ENCODE results near the gene YAF2. TPM values are rescaled to one million over a fixed set of nuclear protein-coding genes. Genes with fewer than 3 reads are reported as not detected.

YAF2 gene
- total RNA-seq, 4 donors from 2014 or later = 12.5 to 26.5 (median 13.4) TPM

DNA sequence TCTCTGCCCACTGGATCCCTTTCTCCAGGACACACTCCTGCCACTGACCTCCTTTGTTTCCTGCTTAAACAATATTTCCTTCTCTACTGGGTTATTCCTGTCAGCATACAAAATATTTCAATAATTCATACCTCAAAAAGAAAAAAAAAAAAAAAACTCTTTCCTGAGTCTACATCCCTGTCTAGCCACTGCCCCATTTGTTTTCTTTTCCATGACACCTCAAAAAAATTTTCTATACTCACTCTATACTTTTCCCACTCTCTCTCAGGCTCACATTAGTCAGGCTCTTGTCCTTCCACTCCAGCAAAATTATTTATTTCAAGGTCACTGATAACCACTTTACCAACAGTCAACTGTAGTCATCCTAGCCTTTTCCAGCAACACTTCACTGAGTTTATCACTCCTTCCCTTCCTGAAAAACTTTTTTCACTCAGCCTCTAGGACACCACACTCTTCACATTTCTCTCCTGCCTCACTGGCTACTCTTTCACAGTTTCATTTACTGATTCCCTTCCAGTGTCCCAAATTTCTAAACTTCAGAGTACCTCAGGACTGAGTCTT is 64.0 kb downstream of the YAF2 start:
- no peak overlapping the region for H3K4me3 ChIP-seq
- no peak overlapping the region for H3K27ac ChIP-seq
- no peaks in the 10 kb centered on the region for H3K27me3 ChIP-seq
- no peak for DNase-seq (ENCODE audit: low spot score in 2 of 2)
- TF ChIP-seq, protein P1, sequence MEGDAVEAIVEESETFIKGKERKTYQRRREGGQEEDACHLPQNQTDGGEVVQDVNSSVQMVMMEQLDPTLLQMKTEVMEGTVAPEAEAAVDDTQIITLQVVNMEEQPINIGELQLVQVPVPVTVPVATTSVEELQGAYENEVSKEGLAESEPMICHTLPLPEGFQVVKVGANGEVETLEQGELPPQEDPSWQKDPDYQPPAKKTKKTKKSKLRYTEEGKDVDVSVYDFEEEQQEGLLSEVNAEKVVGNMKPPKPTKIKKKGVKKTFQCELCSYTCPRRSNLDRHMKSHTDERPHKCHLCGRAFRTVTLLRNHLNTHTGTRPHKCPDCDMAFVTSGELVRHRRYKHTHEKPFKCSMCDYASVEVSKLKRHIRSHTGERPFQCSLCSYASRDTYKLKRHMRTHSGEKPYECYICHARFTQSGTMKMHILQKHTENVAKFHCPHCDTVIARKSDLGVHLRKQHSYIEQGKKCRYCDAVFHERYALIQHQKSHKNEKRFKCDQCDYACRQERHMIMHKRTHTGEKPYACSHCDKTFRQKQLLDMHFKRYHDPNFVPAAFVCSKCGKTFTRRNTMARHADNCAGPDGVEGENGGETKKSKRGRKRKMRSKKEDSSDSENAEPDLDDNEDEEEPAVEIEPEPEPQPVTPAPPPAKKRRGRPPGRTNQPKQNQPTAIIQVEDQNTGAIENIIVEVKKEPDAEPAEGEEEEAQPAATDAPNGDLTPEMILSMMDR (IDR thresholded peaks at IDR 0.05) = no peak
- TF ChIP-seq POLR2A (IDR thresholded peaks at IDR 0.05) = no peak
- TF ChIP-seq EP300 (IDR thresholded peaks at IDR 0.05) = no peak
- H3K36me3 ChIP-seq = peaks cover 12% of the 10 kb centered on the region
- H3K4me1 ChIP-seq = no peaks in the 10 kb centered on the region
- no peaks in the 10 kb centered on the region for H3K9me3 ChIP-seq

DNA sequence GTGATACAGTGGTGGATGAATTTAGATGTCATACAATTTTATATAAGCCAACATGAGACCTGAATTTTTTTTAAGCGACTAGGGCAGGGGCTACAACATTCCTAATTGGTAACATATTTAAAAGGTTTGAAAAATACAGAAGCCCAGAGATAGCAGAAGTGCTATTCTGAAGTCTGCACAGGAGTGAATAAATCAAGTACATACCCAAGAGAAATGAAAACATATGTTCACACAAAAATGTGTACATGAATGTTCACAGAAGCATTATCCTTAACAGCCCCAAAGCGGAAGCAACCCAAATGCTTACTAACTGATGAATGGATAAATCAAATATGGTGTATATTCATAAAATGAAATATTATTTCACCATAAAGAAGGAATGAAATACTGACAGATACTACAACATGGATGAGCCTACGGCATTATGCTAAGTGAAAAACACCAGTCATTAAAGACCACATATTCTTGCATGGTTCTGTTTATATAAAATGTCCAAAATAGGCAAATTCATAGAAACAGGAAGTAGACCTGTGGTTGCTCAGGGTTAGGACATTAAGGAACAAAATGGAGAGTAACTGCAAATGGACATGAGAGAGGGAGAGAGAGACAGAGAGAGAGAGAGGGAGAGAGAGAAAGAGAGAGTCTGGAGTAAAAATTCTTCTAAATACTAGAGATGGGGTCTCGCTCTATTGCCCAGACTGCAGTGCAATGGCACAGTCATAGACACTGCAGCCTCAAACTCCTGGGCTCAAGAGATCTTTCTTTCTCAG is 65.4 kb downstream of the YAF2 start:
- Histone ChIP-seq H3K9me3 (no peaks in the 10 kb centered on the region), H3K4me1 (no peaks in the 10 kb centered on the region), H3K4me3 (no peak overlapping the region), H3K36me3 (peaks cover 12% of the 10 kb centered on the region), H3K27ac (no peak overlapping the region), H3K27me3 (no peaks in the 10 kb centered on the region)
- no peak for DNase-seq (ENCODE audit: low spot score in 2 of 2)
- TF ChIP-seq, protein P1 (IDR thresholded peaks at IDR 0.05) = no peak
- no peak for TF ChIP-seq POLR2A (IDR thresholded peaks at IDR 0.05)
- no peak for TF ChIP-seq POLR2AphosphoS5 (IDR thresholded peaks at IDR 0.05)
- no peak for TF ChIP-seq EP300 (IDR thresholded peaks at IDR 0.05)
- WGBS = 93% methylated on average over 4 of the region's 4 CpGs

DNA sequence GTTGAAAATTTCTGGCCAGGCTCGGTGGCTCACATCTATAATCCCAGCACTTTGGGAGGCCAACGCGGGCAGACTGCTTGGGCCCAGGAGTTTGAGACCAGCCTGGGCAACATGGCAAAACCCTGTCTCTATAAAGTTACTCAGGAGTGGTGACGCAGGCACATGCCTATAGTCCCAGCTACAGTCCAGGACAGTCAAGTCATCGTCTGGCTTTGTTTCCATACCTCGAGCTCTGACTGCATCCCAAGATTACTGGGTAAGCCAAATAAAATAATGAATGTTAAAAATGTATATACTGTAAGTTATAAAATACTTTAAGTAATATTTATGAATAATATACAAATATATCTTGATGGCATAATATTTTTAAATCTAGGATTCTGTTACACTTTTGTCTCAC is 70.3 kb downstream of the YAF2 start:
- peaks cover 8% of the 10 kb centered on the region for H3K36me3 ChIP-seq
- 95% methylated on average over 6 of the region's 6 CpGs for WGBS
- no peak overlapping the region for H3K27ac ChIP-seq
- no peak for DNase-seq (ENCODE audit: low spot score in 2 of 2)
- H3K27me3 ChIP-seq = no peaks in the 10 kb centered on the region
- no peak overlapping the region for H3K4me3 ChIP-seq
- no peaks in the 10 kb centered on the region for H3K9me3 ChIP-seq
- TF ChIP-seq EP300 (IDR thresholded peaks at IDR 0.05) (no peak), POLR2A (IDR thresholded peaks at IDR 0.05) (no peak), POLR2AphosphoS5 (IDR thresholded peaks at IDR 0.05) (no peak)
- TF ChIP-seq, protein P1 (IDR thresholded peaks at IDR 0.05) = no peak
- no peaks in the 10 kb centered on the region for H3K4me1 ChIP-seq

DNA sequence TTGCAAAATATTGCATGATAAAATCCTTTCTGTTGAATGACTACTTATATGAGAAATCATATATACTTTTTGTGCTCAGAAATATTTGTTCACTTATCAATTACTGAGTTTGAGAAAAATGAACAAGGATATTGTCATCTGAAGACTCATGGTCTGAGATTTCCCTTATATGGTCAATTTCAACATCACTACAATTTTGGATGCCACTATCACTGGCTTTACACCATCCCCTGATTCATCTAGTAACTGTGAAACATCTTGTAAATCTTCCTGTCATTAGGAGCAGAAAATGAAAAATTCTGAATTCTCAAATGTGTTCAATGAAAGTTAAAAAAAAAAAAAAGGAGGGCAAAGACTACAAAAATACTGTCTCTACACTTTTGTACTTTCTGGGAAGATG is 71.5 kb downstream of the YAF2 start:
- Histone ChIP-seq H3K4me1 (no peaks in the 10 kb centered on the region), H3K4me3 (no peak overlapping the region), H3K27ac (no peak overlapping the region), H3K9me3 (no peaks in the 10 kb centered on the region), H3K27me3 (no peaks in the 10 kb centered on the region), H3K36me3 (peaks cover 6% of the 10 kb centered on the region)
- TF ChIP-seq POLR2AphosphoS5 (IDR thresholded peaks at IDR 0.05) = no peak
- TF ChIP-seq, protein P1 (IDR thresholded peaks at IDR 0.05) = no peak
- no peak for DNase-seq (ENCODE audit: low spot score in 2 of 2)

DNA sequence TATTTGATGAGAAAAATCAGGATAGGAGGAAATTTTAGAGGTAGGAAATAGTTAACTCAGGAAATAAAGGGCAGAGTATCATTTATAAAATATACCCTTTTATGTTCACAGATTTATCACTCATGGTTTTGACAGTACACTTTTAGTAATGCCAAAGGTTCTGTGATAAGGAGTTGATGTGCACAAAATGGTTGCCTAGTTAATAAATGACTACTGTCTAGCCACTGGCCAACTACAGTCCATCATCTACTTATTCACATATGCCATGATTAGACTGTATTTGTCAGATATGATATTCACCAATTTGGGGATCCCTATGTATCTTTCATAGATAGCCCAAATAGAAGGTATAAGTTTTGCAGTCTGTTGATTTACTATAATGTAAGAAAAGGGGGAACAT is 74.1 kb downstream of the YAF2 start:
- no peak for TF ChIP-seq EP300 (IDR thresholded peaks at IDR 0.05)
- TF ChIP-seq POLR2AphosphoS5 (IDR thresholded peaks at IDR 0.05) = no peak
- TF ChIP-seq, protein P1 (IDR thresholded peaks at IDR 0.05) = no peak
- no peak for TF ChIP-seq POLR2A (IDR thresholded peaks at IDR 0.05)
- H3K27ac ChIP-seq = no peak overlapping the region
- H3K4me1 ChIP-seq = no peaks in the 10 kb centered on the region
- H3K9me3 ChIP-seq = no peaks in the 10 kb centered on the region
- H3K4me3 ChIP-seq = no peak overlapping the region
- H3K36me3 ChIP-seq = peaks cover 12% of the 10 kb centered on the region
- DNase-seq (ENCODE audit: low spot score in 2 of 2) = no peak
- H3K27me3 ChIP-seq = no peaks in the 10 kb centered on the region

Measured in suprapubic skin (tissue), 4 donors.